ENCODE results near the gene NEMP1.
"Not testable (repeated sequence)": the region's sequence is repeated elsewhere in the genome, so short reads cannot be mapped to it uniquely, and the experiment has no call there.

The NEMP1 gene

DNA sequence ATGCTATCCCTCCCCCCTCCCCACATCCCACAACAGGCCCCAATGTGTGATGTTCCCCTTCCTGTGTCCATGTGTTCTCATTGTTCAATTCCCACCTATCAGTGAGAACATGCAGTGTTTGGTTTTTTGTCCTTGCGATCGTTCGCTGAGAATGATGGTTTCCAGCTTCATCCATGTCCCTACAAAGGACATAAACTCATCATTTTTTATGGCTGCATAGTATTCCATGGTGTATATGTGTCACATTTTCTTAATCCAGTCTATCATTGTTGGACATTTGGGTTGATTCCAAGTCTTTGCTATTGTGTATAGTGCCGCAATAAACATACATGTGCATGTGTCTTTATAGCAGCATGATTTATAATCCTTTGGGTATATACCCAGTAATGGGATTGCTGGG lies 25.4 kb downstream of the NEMP1 start:
- not testable (repeated sequence) for DNase-seq

DNA sequence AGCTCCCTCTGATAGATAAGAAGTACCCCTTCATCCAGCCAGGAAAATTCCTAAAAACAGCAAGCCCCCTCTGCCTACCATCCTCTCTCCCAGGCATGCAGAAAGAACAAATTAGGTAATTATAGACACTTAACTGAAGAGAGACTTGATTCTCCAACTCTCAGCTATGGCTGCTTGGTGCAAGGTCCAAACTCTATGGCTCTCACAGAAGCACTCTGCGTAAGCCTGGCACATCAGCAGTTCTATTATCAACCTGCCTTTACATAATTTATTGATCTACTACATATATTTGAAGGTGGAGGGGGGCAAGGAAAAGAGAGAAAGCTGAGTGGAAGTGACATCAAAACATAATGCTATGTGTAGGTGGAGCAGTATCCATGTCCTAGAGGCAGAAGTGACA lies 27.6 kb downstream of the NEMP1 start:
- DNase-seq = no peak

DNA sequence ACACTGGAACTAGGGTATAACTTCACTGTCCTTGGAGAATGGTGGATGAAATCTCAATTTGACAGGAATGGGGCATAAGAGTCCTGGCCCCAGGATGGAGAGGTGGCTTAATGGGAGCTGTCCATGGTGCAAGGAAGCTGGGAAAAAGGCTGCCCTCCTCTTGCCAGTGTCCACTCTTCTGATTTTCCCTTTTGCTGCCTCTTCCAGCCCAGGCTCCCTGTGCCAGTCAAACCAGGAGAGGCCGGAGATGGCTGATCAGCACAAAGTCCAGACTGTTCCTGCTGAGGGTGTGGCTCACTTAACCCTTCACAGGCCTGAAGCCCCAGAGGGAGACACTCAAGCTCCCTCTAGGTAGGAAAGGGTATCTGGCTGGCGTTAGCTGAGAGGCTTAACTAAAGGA lies 28.7 kb downstream of the NEMP1 start, which contains the start of gene MYO1A:
Gene MYO1A, minus strand, starts transcription at position 240 of the 400 bp plus-strand sequence. CDS start 1,806 bp downstream, outside the sequence.
- DNase-seq = no peak

DNA sequence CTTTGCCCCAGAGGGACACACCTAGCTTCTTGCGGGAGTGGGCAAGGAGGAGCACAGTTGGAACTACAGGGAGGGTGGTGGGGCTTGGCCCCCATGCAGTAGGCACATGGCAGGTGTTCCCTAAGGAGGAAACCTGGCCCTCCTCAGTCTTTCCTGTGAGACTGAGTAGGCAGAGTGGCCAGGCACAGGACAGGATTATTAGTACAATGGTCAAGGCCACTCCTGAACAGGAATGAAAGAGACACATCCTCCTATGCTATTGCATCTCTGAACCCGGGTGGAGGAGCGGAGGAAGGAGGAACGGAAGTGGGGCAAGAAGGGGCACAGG lies 29.5 kb downstream of the NEMP1 start:
- no peak for DNase-seq

DNA sequence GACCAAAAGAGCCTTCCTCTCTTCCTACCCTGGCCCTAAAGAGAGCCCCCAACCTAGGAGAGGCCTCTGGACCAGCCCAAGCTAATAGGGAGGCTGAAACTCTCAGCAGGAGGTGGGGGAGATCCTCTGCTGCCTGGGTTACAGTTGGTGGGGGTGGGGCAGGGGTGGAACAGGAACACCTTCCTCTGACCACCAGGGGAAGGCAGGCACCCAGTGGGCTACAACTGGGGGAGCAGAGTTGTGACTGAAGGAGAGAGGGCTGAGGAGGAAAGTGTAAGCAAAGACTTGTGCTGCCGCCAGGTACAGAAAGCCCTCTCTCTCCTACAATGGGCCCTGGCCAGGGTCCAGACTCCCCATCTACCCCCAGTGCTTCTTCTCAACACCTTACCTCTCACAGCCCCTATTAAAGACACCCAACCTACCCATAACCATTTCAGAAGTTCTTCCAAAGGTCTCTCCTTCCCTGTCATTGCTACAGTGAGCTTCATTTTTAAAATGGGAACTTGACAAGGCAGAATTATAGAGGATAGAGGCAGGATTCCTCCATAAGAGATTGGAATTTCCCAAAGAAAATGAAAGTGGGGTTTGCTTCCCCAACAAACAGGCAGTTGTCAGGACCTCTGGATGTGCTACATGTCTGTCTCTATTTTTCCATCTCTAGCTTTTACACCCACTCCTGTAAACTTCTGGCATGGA lies 30.0 kb downstream of the NEMP1 start:
- DNase-seq = no peak

DNA sequence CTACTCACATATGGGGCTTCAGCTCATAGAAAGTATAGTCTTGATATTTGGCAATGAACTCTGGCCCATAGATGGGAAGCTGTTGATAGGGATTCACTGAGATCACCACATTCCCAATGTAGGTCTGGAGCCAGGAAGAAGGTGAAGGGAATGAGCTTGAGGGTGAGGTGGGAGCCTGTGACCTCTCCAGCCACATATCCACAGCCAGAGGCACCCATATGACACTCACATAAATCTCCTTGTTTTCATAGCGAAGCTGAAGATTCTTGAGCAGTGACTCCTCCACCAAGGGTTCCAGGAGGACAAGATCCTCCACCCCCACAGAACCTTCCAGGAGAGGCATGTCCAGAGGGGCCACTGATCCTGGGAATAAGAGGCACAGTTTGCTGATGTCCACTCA lies 30.6 kb downstream of the NEMP1 start:
- no peak for DNase-seq

DNA sequence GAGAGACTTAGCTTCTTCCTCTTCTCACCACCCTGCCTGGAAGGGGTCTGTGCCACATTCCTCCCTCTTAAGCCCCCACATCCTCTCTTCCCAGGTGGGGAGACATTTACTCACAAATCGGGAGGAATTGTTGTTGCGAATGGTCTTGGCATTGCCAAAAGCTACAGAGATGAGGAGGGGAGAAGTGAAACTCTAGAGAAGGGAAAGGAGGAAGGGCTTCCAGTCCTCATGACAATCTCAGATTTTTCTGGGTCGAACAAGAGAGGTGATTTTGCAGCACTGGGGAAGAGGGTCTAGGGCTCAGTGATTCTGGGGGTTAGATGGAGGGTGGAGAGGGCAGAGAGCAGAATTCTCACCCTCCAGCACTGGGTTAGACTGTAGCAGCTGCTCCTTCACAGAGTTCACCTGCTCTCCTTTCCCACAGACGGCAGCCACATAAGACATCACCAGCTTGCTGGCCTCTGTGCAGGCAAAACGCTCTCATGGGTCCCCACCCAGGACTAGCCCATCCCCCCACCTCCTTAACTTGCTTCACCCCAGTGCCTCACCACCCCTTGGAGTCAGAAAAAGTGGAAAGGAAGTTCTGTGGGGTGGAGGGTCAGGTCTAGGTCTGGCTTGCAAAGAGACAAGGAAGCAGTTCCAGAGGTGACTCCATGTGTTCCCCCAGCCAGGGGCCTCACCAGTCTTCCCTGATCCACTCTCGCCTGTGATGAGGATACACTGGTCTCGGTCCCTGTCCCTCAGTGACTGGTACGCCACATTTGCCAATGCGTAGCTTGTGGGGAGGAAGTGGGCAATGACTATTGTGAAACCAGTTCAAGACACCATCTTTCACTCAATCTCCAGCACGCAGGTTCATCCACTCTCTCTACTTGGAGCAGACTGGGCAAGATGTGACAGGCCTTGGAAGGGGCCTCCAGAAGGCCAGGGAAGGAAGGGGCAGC lies 31.4 kb downstream of the NEMP1 start:
- no peak for DNase-seq

DNA sequence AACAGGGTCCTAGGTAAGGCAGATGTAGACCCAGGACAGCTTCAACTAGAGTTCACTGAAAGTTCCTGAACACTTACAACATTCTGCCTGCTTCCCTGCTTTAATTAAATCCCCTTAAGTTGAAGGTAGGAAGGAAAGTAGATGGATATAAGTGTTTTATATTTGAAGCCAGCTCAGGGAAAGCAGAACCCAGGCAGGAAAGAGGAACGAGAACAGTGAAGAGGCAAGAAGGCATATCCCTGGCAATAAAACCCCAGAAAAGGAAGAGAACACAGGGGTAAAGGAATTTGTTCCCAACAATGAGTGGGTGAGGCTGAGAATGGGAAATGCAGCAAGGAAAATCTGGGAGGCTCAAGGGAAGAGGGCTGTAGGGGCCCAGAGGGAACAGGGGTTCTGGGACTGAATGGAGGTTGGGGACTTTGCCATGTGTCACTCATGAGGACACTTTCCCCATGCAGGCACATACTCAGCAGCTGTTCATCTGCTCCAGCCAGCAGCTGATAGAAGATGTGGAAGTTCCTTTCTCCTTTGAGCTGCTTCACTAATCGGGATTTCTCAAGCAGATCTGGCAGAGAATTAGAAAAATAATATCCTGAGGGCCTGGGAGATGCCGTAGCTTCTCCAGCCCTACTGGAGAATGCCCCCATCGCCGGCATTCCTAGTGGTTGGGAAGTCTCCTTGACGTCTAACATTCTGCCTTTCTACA lies 32.4 kb downstream of the NEMP1 start:
- no peak for DNase-seq

DNA sequence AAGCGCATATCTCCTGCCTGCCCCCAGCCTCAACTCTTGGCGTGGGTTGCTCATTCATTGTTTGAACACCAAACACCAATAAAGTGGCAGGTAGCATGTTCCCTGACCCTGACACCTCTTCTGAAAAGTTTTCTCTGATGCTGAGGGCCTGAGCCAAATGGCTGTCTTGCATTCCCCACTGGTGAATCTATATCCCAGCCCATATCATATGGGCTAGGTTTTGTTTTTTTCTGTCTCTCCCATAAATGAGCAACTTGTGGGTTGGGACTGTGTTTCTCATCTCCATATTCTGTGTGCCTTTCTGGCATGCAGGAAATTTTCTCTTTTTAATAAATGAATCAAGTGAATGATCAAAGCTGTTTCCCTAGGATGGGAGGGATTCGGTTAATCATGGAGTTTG lies 33.7 kb downstream of the NEMP1 start:
- DNase-seq = no peak

DNA sequence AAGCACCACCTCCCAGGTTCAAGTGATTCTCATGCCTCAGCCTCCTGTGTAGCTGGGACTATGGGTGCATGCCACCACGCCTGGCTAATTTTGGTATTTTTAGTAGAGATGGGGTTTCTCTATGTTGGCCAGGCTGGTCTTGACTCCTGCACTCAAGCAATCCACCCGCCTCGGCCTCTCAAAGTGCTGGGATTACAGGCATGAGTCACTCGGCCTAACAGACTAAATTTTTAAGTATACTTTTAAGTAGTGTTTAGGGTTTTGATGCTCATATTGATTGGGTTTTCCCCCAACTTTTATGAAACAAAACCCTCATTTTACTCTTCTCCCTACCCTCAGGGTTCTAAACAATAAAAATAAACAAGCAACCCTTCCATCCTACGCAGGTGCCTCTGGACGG lies 34.1 kb downstream of the NEMP1 start:
- no peak for DNase-seq

DNA sequence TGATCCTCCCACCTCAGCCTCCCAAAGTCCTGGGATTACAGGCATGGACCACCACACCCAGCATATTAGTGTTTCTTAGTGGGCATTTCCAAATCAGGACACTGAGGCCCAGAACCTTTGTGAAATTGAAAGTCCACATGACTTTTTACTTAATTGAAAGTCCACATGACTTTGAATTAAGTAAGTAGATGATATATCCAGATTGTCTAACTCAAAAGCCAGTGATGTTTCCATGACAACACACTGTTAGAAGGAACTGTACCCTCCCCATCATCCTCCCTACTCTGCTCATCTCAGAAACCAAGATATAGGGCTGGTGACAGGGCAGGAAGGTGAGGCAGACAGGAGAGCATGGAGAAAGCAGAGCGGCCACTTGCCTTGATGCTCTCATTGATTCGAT lies 35.9 kb downstream of the NEMP1 start:
- no peak for DNase-seq

DNA sequence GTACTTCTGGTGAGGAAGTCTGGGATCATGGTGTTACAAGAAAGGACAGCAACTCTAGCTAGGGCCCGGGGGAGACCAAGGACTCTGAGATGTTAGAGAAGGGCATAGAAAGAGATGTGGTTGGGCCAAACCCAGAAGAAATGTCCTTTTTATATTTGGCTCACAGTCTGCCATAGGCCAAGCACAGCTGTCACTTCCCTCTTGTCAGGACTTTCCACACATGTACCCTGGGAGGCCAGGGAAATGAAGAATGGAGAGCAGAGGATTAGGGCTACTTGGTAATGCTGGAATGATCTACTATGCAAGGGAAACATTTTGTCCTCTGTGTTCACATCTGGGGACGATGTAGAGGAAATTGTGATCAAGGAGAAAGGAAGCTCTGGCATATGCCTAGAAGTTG lies 37.8 kb downstream of the NEMP1 start:
- no peak for DNase-seq

DNA sequence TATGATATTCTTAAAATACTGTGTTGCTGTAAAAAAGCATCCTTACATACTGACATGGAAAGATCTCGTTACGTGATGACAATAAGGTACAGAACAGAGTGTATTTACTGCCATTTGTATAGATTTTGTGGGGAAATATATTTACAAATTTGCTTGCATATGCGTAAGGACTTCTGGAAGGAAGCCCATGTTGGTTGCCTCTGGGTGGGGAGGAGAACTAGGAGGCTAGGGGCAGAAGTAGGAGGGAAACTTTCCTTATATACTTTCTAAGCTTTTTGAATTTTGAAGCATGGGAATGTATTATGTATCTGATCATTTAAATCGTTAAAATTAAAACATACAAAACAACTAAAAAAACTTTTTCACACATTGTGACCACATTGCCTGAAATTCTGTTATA lies 38.4 kb downstream of the NEMP1 start:
- no peak for DNase-seq

DNA sequence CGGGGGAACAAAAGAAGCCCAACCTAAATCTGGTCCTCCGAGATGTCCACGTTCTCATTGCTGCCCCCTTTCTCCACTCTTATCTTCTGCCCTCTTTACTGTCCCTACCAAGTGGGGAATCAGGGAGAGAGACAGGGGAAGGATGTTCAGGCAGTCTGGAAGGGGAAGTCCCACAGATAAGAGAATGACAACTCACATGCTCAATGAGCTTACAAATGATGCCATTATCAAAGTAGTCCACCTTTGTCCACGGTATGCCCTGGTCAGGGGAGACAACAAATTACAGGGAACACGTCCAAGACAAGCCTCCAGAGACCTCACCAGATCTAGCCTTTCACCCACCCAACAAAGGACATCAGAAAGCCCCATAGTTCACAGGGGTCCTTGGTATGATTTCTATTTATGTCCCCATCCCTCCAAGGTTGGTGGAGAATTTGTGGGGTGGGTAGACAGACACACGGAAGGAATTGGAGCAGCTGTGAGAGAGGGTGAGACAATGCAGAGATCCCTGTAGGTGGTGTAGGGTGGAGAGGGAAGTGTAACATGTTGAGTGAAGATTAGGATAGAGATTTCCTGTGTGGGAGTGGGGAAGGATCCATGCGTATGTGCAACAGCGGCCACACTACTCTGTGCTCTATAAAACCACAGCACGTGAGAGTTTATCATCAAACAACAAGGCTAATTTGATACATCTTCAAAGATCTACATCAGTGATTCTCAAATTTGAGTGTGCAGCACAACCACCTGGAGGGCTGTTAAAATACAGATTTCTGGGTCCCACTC lies 39.4 kb downstream of the NEMP1 start:
- DNase-seq = no peak

DNA sequence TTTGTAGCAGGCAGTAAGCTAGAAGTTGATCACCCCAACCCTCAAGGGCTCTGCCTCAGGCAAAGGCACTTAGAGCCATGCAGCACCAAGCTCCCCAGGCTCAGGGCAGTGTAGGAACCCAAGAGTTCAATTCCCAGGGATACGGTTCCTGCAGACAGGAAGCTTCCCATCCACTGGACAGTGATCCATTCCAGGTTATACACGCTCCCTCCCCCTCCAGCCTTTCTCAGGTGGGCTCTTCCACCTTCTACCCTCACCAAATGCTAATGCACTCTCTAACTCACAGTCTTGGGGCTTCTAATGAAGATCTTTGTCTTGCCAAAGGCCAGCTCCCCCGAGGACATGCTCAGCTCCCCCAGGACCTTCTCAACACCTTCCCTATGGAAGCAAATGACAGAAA lies 41.3 kb downstream of the NEMP1 start:
- no peak for DNase-seq

DNA sequence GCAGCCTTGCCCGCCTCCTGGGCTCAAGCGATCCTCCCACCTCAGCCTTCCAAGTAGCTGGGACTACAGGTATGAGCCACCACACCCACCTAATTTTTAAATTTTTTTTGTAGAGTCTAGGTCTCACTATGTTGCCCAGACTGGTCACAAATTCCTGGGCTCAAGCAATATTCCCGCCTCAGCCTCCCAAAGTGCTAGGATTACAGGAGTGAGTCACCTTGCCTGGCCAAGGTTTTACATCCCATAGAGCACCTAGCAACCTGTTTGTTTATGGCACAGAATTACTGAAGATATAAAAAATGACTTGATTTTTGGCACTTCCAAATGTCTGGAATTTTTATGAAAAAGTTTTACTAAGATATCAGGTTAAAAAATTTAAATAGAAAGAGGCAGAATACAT lies 45.2 kb downstream of the NEMP1 start:
- DNase-seq = no peak

DNA sequence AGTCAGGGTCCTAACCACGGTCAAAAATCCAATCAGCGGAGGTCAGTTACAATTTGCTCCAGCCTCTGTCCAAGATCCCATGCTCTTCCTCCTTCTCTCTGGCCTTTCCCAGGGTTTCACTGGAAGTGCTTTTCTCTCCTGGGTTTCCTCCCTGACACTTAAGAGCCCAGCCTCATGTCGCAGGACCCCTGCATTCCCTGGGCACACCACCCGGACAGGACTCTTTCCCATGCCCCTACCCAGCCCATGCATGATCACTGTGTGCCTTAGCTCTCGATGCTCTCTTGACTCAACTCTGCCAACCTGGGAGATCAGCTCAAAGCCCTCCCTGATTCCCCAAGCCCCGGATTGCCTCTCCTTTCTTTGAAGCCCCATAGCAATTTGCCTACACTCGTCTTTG lies 46.8 kb downstream of the NEMP1 start:
- no peak for DNase-seq

DNA sequence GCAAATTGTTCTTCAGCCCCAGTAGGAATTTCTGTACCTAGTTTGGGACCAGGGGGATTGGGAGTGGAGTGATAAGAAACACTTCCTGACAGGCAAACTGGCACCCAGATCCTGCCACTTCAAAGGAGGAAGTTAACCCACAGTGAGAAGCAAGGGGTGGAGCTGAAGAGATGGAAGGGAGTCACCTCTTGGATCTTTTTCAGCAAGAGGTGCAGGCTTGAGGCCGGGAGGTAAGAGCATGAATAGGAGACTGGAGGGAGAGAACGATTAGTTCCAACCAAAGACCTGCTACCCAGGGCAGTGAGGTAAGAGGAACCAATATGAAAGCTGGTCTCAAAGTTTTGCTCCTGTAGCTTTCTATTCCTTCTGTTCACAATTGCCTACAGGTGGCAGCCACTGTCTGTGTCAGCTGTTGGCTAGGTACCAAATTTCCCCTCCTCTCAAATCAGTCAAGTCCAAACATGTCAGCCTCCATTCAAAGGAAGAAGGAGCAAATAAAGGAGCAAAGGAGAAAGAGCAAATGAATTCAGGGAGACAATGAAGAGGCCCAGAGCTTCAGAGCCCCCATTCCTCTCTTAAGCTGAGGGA lies 47.4 kb downstream of the NEMP1 start:
- no peak for DNase-seq

DNA sequence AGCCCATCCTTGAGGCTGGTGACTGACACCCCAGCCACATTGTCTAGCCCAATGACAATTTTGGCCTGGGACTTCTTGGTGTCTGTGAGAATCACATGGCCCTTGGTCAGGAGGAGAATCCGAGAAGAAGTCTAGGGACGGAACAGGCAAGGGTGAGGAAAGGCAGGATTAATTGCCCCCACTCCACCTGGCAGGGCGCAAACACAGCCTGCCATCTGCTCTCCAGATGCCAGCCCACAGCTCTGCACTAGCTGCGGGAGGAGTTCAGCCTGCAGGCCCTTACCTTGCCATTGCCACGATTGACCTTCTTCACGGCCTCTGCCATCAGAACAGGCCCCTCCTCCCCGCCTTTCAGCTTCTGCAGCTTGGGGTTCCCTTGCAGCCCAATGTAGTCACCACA lies 49.1 kb downstream of the NEMP1 start:
- no peak for DNase-seq

DNA sequence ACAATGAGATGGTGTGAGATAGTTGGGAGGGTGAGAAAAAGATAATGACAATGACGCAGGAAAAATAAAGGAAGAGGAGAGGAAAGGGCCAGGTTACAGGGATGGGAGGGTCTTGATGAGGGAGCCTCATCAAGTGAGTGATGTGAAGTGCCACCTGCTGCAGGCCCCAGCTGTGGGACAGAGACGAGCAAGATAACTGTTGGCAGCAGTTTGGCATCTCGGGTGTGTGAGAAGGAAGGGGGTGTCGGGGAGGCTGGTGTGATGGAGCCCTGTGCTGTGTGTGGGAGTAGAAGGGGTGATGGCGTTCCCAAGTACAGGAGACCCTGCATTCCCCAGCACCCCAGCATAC lies 50.8 kb downstream of the NEMP1 start:
- DNase-seq = no peak

DNA sequence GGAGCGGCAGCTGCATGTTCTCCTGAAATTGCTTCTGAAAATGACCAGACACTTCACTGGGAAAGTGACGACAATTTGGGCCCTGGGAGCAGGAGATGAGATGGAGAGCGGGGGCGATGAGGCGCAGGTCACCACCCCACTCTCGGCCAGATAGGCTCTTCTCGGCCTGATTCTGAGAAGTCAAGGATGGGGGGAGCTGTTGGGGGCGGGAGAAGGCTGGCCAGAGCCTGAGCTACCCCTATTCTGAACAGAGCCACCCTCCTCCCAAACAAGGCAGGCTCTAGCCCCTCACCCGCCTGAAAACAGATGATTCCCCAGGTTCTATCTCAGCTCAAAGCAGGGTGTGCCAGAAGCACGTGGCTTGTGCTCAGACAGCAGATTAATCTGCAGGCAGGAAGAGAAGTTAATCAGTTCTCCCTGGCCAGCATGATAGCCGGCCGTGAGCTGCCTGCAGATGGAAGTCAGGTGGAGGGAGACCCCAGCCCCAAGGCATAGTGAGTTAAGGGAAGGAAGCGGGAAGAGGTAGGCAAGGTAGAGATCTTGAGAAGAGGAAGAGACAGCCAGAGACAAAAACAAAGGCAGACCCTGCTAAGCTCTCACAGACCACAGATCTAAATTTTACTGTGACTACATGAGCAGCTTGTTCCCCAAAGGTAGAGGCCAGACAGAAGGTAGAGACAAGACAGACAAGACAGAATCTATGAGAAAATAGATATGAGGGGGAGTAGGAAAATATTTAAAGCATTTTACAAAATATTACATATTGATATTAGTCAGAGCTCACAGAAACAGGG lies 51.4 kb downstream of the NEMP1 start:
- DNase-seq = no peak

DNA sequence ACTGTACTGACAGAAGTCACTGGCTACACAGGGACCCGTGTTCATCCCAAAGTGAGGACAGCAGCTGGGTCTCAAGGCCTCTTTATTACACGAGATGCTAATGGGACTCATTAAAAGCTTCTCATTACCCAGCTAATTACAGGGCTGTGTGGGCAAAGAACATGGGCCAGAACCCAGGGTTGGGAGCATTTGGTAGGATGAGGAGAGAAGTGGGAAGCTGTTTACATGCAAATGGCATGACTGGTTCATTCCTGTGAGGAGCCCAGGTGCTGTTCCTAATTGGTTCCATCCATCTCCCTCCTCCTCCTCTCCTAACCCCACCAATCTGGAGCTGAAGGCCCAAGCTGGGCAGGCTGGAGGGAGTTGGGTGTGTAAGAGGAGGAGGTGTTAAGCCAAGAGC lies 53.4 kb downstream of the NEMP1 start:
- no peak for DNase-seq
